ENCODE data around the gene PCDH1.
"Not testable (repeated sequence)": the region's sequence is repeated elsewhere in the genome, so short reads cannot be mapped to it uniquely, and the experiment has no call there.

The PCDH1 gene

GRCh38 chr5:141878186-141878710 is at the start of gene PCDH1:
Gene PCDH1, minus strand, starts transcription at chr5:141878410. Its CDS starts 148 bp downstream, at chr5:141878262.
- no peak for DNase-seq

- DNase-seq: no peak
These were observed 48.2 kb upstream of the PCDH1 start for GRCh38 chr5:141926434-141926833.

DNA sequence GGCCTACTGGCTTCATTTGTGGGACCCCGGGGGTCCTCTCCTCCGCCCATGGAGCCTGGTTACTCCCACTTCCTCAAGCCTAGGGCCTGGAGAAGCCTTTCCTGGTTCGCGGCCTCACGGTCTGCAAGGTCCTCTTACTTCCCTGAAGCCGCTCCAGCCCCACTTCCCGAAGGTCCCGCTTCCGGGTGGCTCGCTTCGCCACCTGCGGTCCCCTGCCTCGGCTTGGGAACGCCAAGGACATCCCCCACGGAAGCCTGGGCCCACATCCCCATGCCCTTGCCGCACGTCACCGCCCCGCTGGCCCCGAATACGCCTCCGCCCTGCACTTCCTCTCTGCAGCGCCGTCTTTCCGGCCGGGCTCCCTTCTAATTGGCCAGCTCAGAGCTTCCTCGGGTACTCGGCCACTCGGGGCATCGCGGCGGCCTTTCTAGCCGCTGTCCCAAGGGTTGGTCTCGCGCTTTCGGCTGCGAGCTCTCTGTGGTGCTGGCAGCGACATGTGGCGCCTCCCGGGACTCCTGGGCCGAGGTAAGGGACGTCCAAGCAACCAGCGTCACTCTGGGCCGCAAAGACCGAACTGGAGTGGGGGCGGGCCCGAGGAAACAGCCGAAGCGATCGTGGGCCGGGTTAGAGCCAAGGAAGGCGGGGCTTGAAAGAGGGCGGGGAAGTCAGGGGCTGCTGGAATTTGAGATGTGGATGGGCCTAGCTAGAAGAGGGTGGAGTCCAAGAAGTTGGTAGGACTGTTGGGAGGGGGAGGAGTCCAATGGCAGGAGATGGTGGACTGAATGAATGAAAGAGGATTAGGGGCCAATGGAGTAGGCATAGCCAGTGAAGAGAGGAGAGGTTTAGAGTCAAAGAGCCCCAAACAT is 45.5 kb upstream of the PCDH1 start, which contains the start of gene DELE1:
Gene DELE1 (plus strand): TSS at position 424 of the 866 bp plus-strand sequence. CDS start 71 bp downstream, at position 495.
- DNase-seq: peak; percentile 96

DNA sequence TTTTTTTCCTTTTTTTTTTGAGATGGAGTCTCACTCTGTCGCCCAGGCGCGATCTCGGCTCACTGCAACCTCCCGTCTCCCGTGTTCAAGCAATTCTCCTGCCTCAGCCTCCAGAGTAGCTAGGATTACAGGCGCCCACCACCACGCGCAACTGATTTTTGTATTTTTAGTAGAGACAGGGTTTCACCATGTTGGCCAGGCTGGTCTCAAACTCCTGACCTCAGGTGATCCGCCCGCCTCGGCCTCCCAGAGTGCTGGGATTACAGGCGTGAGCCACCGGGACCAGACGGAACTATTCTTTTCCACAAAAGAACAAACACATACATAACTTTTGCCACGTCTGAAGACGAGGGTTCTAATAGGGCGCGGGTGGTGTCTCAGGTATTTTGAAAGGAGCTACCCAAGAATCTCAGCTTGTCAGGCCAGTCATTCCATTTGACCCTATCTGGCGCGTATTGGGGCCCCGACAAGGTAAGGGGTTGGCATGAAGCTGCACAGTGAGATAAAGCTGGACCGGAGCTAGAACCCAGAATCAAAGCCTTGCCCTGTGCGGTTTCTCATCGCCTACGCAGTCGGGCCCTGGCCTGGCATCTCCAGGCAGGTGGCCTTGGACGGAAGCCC is 44.7 kb upstream of the PCDH1 start:
- not testable (repeated sequence) for DNase-seq

- no peak for DNase-seq
These were observed 42.6 kb upstream of the PCDH1 start for GRCh38 chr5:141920771-141921170.

DNA sequence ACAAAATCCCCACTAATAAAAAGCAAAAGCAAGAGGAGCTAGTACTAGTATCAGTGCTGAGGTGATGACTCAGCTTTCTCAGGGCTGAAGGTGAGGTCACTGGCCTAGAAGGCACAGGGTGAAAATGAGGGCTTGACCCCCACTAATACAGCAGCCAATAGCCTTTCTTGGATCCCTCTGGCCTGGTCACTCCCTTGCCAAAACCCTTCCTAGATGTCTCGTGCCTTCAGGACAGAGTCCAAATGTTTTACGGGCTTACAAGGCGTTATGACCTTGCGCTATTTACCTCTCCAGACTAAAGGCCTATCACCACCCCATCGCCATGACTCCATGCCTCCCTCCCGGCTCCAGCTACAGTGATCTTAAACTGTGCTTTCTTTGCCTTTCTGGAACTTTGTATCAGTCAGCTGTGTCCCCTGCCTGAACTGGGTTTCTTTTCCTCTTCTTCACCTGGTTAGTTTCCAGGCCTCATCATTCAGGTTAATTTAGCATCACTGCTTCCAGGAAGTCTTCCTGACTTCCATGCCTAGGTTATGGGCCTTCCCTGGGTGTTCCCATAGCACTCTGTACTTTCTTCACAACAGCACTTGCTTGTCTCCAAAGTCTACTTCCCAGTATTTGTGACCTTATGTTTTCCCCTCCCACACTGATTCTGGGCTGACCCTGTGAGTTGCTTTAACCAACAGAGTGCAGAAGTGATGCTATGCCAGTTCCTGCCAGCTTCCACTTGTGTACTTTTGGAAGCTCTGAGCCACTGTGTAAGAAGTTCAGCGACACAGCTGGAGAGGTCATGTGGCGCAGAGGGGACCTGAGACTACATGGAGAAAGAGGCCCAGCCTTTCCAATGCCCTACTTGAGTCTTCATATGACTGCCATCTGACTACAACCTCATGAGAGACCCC is 41.3 kb upstream of the PCDH1 start:
- no peak for DNase-seq

DNA sequence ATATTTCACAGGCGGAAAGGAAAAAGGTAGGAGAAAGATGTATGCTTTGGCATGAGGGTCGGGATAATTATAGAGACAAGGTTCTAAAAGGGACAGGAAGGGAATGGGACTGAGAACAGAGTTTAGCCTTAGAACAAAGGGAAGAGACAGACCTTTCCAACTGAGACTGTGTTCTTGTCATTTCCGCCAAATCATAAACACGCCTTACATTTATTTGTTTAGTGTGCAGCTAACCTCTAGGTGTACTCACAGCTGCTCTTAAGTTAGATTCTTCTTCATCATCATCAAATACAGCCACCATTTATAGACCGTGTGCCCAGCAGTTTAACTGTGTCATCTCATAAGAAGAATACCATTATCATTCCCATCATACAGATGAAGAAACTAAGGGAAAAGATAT is 39.5 kb upstream of the PCDH1 start:
- no peak for DNase-seq

- no peak for DNase-seq
These were observed 38.3 kb upstream of the PCDH1 start for GRCh38 chr5:141916522-141916921.

DNA sequence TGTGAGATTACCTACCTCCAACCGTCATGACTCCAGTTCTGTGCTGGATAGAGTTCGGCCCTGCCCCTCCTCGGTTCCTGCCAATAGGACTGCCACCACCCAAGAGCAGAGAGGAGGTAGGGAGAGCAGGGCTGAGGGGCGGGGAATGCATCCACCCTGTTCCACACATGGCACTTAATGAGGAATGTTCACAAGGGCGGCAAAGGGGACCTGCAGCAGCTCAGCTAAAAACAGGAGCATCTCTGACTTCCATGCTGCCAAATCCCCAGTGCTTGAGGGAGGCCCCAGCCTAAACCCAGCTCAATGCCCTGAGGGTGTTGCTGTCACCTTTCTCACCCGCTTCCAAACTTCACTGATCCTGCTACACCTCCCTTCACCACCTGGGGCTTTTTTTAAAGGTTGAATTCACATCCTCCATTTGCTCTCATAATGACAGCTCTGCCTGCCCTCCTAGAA is 37.7 kb upstream of the PCDH1 start:
- no peak for DNase-seq

- no peak for DNase-seq
These were observed 36.6 kb upstream of the PCDH1 start for GRCh38 chr5:141914797-141915196.

DNA sequence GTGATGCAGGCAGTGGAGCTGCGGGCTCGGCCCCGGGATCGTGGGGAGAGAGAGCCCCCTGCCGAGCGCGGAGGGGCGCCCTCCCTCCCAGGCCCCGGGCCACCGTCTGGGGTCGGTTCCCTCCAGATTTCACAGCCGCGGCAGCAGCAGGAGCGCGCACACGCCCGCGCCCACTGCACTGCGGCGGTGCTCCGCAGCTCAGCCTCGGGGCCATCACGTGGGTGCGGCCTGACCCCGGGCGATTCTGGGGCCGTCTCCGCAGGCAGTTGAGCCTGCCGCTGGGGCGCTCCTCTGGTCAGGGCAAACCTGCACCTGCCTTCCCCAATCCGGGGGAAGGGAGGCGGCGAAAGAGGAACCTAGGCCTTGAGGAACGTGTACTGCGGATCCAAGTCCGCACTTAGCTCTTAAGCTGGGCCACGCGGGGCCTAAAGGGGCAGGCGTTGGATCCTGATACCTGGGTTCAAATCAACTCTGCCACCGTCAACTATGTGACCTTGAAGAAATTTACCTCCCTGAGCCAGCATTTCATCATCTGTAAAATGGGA is 36.1 kb upstream of the PCDH1 start:
- DNase-seq: no peak

DNA sequence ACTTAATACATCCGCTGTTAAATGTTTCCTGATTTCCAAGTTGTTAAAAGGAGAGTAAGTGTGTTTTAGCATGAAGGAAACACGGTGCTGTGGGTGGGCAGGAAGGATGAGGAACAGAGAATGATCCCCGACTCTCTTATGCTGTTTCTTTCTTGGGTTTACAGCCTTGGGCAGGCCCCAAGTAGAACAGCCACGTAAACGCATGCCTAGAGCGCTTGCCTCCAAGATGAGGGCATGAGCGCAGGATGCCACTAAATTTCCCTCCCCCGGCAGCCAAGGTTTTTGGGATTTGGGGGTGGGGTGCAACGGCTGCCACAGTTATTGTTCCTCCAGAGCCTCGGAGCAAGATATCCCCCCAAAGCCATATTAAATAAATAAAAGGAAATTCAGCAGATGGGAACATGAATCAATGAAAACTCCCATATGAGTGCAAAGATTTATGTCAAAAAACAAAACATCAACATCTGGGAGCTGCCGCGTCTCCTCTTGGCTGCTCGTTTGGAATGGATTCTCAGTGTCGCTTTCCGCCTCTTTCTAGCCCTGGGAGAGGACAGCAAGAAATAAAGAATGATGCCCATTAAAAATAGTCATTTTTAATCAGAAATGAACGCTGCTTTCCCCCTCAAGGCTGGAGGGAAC is 35.5 kb upstream of the PCDH1 start:
- no peak for DNase-seq

DNA sequence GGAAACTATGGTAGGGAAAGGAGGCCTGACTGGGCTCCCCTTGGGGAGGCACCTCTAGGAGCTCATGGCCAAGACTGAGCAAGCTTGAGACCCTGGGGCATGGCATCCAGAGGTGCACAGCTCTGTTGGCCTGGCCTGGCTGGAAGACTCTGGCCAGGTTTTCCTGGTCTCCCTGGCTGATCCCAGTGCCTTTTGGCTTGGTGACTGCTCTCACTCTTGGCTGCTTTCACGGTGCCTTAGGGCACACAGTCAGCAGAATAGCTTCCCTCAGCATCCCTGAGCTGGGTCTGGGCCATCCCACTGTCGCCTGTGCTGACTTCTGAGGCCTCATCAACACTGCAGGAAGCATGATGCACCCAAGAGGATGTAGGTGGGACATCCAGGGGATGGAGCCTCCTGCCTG is 32.1 kb upstream of the PCDH1 start:
- no peak for DNase-seq

- no peak for DNase-seq
These were observed 31.0 kb upstream of the PCDH1 start for GRCh38 chr5:141909212-141909611.

DNA sequence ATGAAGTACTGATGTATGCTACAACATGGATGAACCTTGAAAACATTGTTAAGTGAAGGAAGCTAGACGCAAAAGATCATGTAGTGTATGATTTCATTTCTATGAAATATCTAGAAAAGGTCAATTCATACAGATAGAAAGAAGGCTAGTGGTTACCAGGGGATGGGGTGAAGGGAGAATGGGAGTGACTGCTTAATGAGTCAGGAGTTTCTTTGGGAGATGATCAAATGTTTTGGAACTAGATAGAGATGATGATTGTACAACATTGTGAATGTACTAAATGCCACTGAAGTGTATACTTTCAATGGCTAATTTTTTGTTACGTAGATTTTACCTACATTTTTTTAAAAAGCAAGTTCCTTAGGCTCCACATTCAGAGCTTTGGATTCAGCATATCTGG is 30.6 kb upstream of the PCDH1 start:
- no peak for DNase-seq

DNA sequence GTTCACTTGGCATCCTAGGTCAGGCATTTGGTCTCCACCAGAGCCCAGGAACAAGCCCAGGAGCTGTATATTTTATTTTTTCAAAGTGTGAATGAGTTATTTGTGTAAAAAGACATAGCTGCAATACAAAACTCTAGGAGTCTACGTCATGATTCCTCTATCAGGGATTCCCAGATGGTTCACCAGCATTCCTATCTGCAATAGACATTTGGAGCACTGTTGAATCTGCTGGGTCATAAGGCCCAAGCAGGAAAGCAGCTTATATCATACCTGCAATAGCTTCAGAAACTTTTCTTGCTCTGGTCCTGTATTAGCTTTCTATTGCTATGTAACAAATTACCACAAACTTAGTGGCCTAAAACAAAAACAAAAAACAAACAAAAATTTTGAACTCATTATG is 28.8 kb upstream of the PCDH1 start:
- no peak for DNase-seq

DNA sequence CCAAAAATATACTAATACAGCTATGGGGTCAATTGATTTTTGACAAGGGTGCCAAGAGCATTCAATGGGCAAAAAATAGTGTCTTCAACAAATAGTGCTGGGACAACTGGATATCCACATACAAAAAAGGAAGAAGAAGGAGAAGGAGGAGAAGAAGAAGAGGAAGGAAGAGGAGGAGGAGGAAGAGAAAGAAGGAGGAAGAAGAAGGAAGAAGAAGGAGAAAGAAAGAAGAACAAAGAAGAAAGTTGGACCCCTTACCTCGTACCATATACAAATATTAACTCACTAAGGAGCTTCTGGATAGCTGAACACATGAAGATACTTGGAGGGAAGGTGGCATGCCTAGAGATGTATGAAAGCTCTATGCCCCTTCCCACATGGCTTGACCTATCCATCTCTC is 28.3 kb upstream of the PCDH1 start:
- DNase-seq: no peak

DNA sequence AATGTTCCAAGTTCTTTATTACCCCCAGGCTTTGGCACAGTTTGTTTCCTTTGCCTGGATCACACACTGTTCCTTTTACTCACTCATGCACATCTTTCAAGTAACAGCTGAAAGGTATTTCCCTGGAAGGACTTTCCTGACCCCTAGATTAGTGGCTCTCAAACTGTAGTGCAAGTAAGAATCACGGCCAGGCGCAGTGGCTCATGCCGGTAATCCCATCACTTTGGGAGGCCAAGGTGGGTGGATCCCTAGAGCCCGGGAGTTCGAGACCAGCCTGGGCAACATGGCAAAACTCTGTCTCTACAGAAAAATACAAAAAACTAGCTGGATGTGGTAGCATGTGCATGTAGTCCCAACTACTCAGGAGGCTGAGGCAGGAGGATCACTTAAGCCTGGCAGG is 26.3 kb upstream of the PCDH1 start:
- no peak for DNase-seq

- DNase-seq: no peak
These were observed 25.1 kb upstream of the PCDH1 start for GRCh38 chr5:141903261-141903660.

DNA sequence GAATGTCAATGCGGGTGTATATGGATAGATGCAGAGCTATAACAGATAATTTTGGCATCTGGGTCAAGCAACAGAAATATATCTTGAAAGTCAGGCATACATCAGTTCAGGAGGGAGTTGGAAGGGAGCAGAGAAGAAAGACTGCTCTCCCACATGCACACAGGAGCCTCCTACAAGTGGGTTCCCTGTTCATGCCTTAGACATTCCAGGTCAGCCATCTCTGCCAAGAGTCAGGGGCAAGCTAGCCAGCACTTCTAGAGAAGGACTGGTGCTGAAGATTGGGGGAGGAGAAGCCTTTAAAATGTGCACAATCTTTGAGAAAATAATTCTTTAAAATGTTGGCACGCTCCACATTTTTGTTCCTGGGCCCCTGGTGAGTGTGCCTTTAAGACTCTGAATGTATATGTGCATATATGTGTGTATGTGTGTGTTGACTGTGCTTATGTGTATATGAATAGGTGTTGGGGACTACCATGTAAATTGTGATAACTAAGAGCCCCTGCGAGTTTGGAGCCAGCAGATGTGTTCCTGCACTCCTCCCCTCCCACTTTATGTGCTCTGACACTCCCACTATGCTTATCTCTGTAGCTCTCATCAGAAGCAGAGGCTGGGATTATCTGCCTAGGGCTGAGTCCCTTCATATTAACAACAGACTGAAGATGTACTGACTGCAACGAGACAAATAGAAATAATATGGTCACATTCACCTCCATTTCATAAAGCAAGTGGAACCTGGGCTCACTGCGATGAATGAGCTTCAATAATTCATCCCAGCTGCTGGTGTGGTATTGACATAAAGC is 24.0 kb upstream of the PCDH1 start:
- DNase-seq: no peak

DNA sequence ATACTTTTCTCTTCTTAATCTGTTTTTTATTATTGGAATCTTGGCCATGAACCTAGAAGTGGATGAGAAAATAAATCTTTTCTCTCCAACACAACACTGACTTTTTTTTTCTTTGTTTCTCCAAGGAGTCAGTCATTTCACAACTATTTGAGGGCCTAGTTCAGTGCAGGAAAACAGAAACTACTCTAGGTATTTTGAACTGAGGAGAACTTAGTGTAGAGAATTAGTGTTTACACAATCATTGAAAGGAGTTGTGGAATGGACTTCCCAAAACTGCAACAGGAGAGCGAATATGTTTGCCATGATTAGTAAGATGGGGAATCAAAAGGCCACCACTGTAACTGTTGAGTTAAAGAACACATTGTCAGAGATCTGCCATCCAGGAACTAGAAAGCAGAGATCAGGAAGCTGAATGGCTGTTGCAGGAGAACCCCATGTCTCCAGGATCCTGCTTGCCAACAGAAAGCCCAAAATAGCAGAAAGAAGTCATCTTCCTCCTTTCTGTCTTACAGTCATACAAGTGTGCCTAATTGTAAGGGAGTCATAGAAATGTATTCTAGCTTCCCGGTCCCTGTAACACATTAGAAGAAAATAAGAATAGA is 20.3 kb upstream of the PCDH1 start:
- DNase-seq: no peak

Data from activated T-cell treated with anti-CD3 and anti-CD28 coated beads for 4 hours (primary cell).